H1 (cell line): ENCODE data around the gene ZFP36L2. TPM values are rescaled to one million over a fixed set of nuclear protein-coding genes. Genes with fewer than 3 reads are reported as not detected.

Source experiments
- CTCF ChIA-PET: fragments of 300-600 bp; sonication (Branson Sonifier 250); formaldehyde crosslinking; loops from one replicate; lab custom pipeline; 2021; ENCODE audit not compliant: partially characterized antibody; lab: Charles Lee
- POLR2A ChIA-PET: fragments of 300-600 bp; sonication (Branson Sonifier 250); formaldehyde crosslinking; loops from one replicate; lab custom pipeline; 2021; ENCODE audit warnings: inconsistent platforms; ENCODE audit not compliant: partially characterized antibody; lab: Charles Lee
- DNase-seq, 2 experiments: peaks; one replicate each; pipeline versions ENCODE4 v3.0.0 to v3.0.0-alpha.2; 2010 to 2022; ENCODE audit warnings: low spot score in 2 of 2, low read depth in 1 of 2, mixed read lengths in 1 of 2
- FAIRE-seq: peaks from 2 replicates; lab custom pipeline; 2011; peaks lifted over from hg19 to GRCh38; lab: Jason Lieb, UNC
- H2AFZ ChIP-seq: 2 replicates; pipeline ENCODE4 v1.8.1; 2012; ENCODE audit warnings: low read length, inconsistent platforms
- H2AK5ac ChIP-seq: 2 replicates; pipeline ENCODE4 v1.6.1; 2013; ENCODE audit warnings: low read depth, low read length
- H2BK120ac ChIP-seq: replicated peaks from 2 replicates; pipeline ENCODE3; 2013; ENCODE audit warnings: low read depth, low read length, inconsistent platforms
- H2BK12ac ChIP-seq: 2 replicates; pipeline ENCODE4 v1.6.1; 2013; ENCODE audit warnings: low read depth, low read length
- H2BK15ac ChIP-seq: 2 replicates; pipeline ENCODE4 v1.6.1; 2013; ENCODE audit warnings: low read length
- H2BK20ac ChIP-seq: 2 replicates; pipeline ENCODE4 v1.6.1; 2013; ENCODE audit warnings: low read length
- H2BK5ac ChIP-seq: 2 replicates; pipeline ENCODE4 v1.6.1; 2013; ENCODE audit warnings: low read depth, low read length
- H3K14ac ChIP-seq: 2 replicates; pipeline ENCODE4 v1.6.1; 2013; ENCODE audit warnings: inconsistent platforms; ENCODE audit not compliant: insufficient read length
- H3K18ac ChIP-seq: 2 replicates; pipeline ENCODE4 v1.6.1; 2013; ENCODE audit warnings: low read length; ENCODE audit errors: extremely low read depth
- H3K23ac ChIP-seq: 2 replicates; pipeline ENCODE4 v1.6.1; 2013; ENCODE audit warnings: inconsistent platforms; ENCODE audit not compliant: insufficient read length
- H3K23me2 ChIP-seq: 2 replicates; pipeline ENCODE4 v1.6.1; 2013; ENCODE audit warnings: low read depth, low read length
- H3K27ac ChIP-seq: 2 replicates; pipeline ENCODE4 v1.6.1; 2011; ENCODE audit warnings: low read depth, low read length, inconsistent platforms
- H3K27me3 ChIP-seq, 4 experiments: replicated peaks in 1 of 4; 1 replicate in 1 of 4; 2 replicates in 3 of 4; pipeline versions ENCODE4 v1.6.1 to v1.8.1; 2011 to 2013; ENCODE audit warnings: low read length in 3 of 4, mild to moderate bottlenecking in 3 of 4, inconsistent platforms in 2 of 4, mixed read lengths in 2 of 4, moderate library complexity in 1 of 4; ENCODE audit not compliant: control insufficient read depth in 3 of 4, insufficient read depth in 3 of 4; ENCODE audit errors: extremely low read depth in 1 of 4
- H3K36me3 ChIP-seq, 4 experiments: 2 replicates each; pipeline versions ENCODE4 v1.6.1 to v1.8.1; 2011 to 2013; ENCODE audit warnings: mild to moderate bottlenecking in 4 of 4, low read length in 3 of 4, moderate library complexity in 2 of 4, control low read depth in 1 of 4, inconsistent platforms in 1 of 4; ENCODE audit not compliant: insufficient read depth in 4 of 4, control insufficient read depth in 2 of 4
- H3K4ac ChIP-seq: replicated peaks from 2 replicates; pipeline ENCODE3; 2013; ENCODE audit warnings: low read length, low read depth, mixed read lengths, inconsistent platforms; ENCODE audit not compliant: insufficient read length
- H3K4me1 ChIP-seq, 4 experiments: replicated peaks in 1 of 4; 1 replicate in 1 of 4; 2 replicates in 3 of 4; pipeline versions ENCODE4 v1.6.1 to v1.8.1; 2011 to 2013; ENCODE audit warnings: low read length in 3 of 4, inconsistent platforms in 2 of 4, mixed read lengths in 1 of 4; ENCODE audit not compliant: insufficient read depth in 4 of 4, control insufficient read depth in 3 of 4
- H3K4me2 ChIP-seq, 2 experiments: 2 replicates each; pipeline versions ENCODE4 v1.6.1 to v1.8.1; 2011 to 2013; ENCODE audit warnings: low read depth in 2 of 2, low read length in 2 of 2, control low read depth in 1 of 2, inconsistent platforms in 1 of 2, mild to moderate bottlenecking in 1 of 2; ENCODE audit not compliant: insufficient read depth in 1 of 2
- H3K4me3 ChIP-seq, 4 experiments: fragments of 200-600, 300-600 bp in 1 of 4; sonication (generic), shearing (Covaris generic), sonication (Bioruptor Twin) in 1 of 4; 2 replicates each; pipeline versions ENCODE4 v1.5.1 to v1.8.1; 2011 to 2016; ENCODE audit warnings: low read length in 4 of 4, low read depth in 3 of 4, control low read depth in 2 of 4, inconsistent platforms in 2 of 4, mild to moderate bottlenecking in 2 of 4, mixed read lengths in 1 of 4, moderate library complexity in 1 of 4; ENCODE audit not compliant: insufficient read depth in 2 of 4; ENCODE audit errors: extremely low read depth in 1 of 4
- H3K56ac ChIP-seq: replicated peaks from 2 replicates; pipeline ENCODE3; 2013; ENCODE audit warnings: low read depth, mild to moderate bottlenecking, mixed read lengths, low read length, inconsistent platforms; ENCODE audit not compliant: insufficient read length
- H3K79me1 ChIP-seq: 2 replicates; pipeline ENCODE4 v1.6.1; 2013; ENCODE audit warnings: low read depth, low read length, control low read depth
- H3K79me2 ChIP-seq, 2 experiments: 2 replicates each; pipeline versions ENCODE4 v1.6.1 to v1.8.1; 2012 to 2013; ENCODE audit warnings: low read length in 2 of 2, mild to moderate bottlenecking in 2 of 2, inconsistent platforms in 1 of 2; ENCODE audit not compliant: insufficient read depth in 2 of 2, control insufficient read depth in 1 of 2
- H3K9ac ChIP-seq, 4 experiments: replicated peaks in 1 of 4; 1 replicate in 1 of 4; 2 replicates in 3 of 4; pipeline versions ENCODE4 v1.6.1 to v1.8.1; 2011 to 2013; ENCODE audit warnings: low read depth in 3 of 4, low read length in 3 of 4, control low read depth in 2 of 4, mild to moderate bottlenecking in 2 of 4, moderate library complexity in 2 of 4, inconsistent platforms in 1 of 4; ENCODE audit errors: extremely low read depth in 1 of 4
- H3K9me3 ChIP-seq, 2 experiments: 2 replicates each; pipeline versions ENCODE4 v1.6.1 to v1.8.1; 2012 to 2013; ENCODE audit warnings: mild to moderate bottlenecking in 2 of 2, moderate library complexity in 2 of 2, control low read depth in 1 of 2, inconsistent platforms in 1 of 2, low read depth in 1 of 2, low read length in 1 of 2, mixed read lengths in 1 of 2; ENCODE audit not compliant: insufficient read depth in 2 of 2
- H4K20me1 ChIP-seq, 2 experiments: replicated peaks in 1 of 2; 2 replicates each; pipeline versions ENCODE3 to v1.8.1; 2011 to 2013; ENCODE audit warnings: inconsistent platforms in 2 of 2, low read length in 2 of 2, mild to moderate bottlenecking in 1 of 2; ENCODE audit not compliant: insufficient read depth in 2 of 2, control insufficient read depth in 1 of 2
- H4K5ac ChIP-seq: 2 replicates; pipeline ENCODE4 v1.6.1; 2013; ENCODE audit warnings: low read length, low read depth, mixed read lengths, inconsistent platforms; ENCODE audit not compliant: insufficient read length
- H4K8ac ChIP-seq: 2 replicates; pipeline ENCODE4 v1.8.0; 2013; ENCODE audit warnings: mild to moderate bottlenecking, moderate library complexity, low read length, inconsistent platforms; ENCODE audit not compliant: insufficient read depth; ENCODE audit errors: extremely low read depth
- H4K91ac ChIP-seq: replicated peaks from 2 replicates; pipeline ENCODE3; 2013; ENCODE audit warnings: low read length, mixed read lengths, inconsistent platforms; ENCODE audit not compliant: insufficient read length
- BCL11A ChIP-seq, 2 experiments: IDR thresholded peaks; one replicate each; pipeline ENCODE4 v1.6.1; 2011; ENCODE audit warnings: low read depth in 2 of 2, low read length in 2 of 2, mild to moderate bottlenecking in 2 of 2
- CTBP2 ChIP-seq: IDR thresholded peaks from 2 replicates; pipeline ENCODE4 v1.7.0; 2011; ENCODE audit warnings: borderline replicate concordance, mild to moderate bottlenecking, moderate library complexity, mixed read lengths, low read length; ENCODE audit not compliant: insufficient read depth, insufficient read length
- EZH2 ChIP-seq: fragments of 200-600 bp; sonication (generic); IDR thresholded peaks from 2 replicates; pipeline ENCODE4 v1.7.1; 2012; ENCODE audit warnings: low read depth, mild to moderate bottlenecking, moderate library complexity, low read length, inconsistent platforms; ENCODE audit not compliant: severe bottlenecking
- KDM1A ChIP-seq: fragments of 200-600, 300-600 bp; sonication (generic); IDR thresholded peaks from 2 replicates; pipeline ENCODE4 v1.7.1; 2016; ENCODE audit warnings: mild to moderate bottlenecking, low read length, borderline replicate concordance
- RAD21 ChIP-seq, 2 experiments: IDR thresholded peaks in 1 of 2; conservative IDR thresholded peaks in 1 of 2; 2 replicates each; pipeline ENCODE4 v1.6.1; 2011; ENCODE audit warnings: low read depth in 2 of 2, low read length in 2 of 2, improper control_type of control experiment in 1 of 2, inconsistent platforms in 1 of 2, mild to moderate bottlenecking in 1 of 2, moderate library complexity in 1 of 2
- SP1 ChIP-seq: IDR thresholded peaks from 2 replicates; pipeline ENCODE4 v1.6.1; 2011; ENCODE audit warnings: low read depth, low read length
- SRF ChIP-seq: IDR thresholded peaks from 2 replicates; pipeline ENCODE4 v1.6.1; 2011; ENCODE audit warnings: mild to moderate bottlenecking, low read depth, low read length, moderate library complexity
- WGBS, 2 experiments: shearing (Covaris generic) in 1 of 2; methylation state at CpG; one replicate each; pipeline versions ENCODE4 v1.1.6 to v1.1.7; 2013 to 2015; ENCODE audit warnings: low lambda C conversion rate in 2 of 2, mixed read lengths in 2 of 2, inconsistent platforms in 1 of 2, low coverage in 1 of 2, missing lambda C conversion rate in 1 of 2; ENCODE audit not compliant: insufficient replicate concordance in 2 of 2, insufficient coverage in 1 of 2, insufficient read length in 1 of 2; ENCODE audit errors: extremely low coverage in 1 of 2, missing lambda C conversion rate in 1 of 2; 5-methylcytosine and 5-hydroxymethylcytosine counted together
- polyA plus RNA-seq, 7 experiments: library from polyadenylated mRNA; depleted of rRNA in 3 of 7; stranded (reverse) in 5 of 7; unstranded in 2 of 7; fragments of >200 nt in 5 of 7; fragments of 200-250 nt in 2 of 7; gene quantifications; 1 replicate in 5 of 7; 2 replicates in 1 of 7; 4 replicates in 1 of 7; pipeline versions ENCODE4 v1.2.1 to v1.2.3, GENCODE V29; 2011 to 2013; ENCODE audit warnings: missing spikeins in 2 of 7, mixed read lengths in 2 of 7
- total RNA-seq: library from RNA; stranded (reverse); fragmentation: NEBNext Ultra II Directional; extraction: Animal tissue kit (Norgen Biotek cat#: 25700); gene quantifications from 2 replicates; pipeline ENCODE4 v1.2.1, GENCODE V29; 2021
- TF ChIP-seq, protein P1 (sequence below), 3 experiments: IDR thresholded peaks; 1 replicate in 2 of 3; 2 replicates in 1 of 3; pipeline versions ENCODE4 v1.5.1 to v1.6.1; 2011; ENCODE audit warnings: low read length in 3 of 3, mild to moderate bottlenecking in 3 of 3, inconsistent platforms in 2 of 3, low read depth in 1 of 3, moderate library complexity in 1 of 3; ENCODE audit not compliant: insufficient read depth in 1 of 3; ENCODE audit errors: control extremely low read depth in 1 of 3
- TF ChIP-seq, protein P2 (sequence below): IDR thresholded peaks from 2 replicates; pipeline ENCODE4 v1.6.1; 2012; ENCODE audit warnings: inconsistent platforms
- TF ChIP-seq, protein P3 (sequence below): IDR thresholded peaks from 2 replicates; pipeline ENCODE4 v1.6.1; 2011; ENCODE audit warnings: low read depth, mild to moderate bottlenecking, low read length; ENCODE audit not compliant: insufficient read depth

Gene ZFP36L2
- total and polyA plus RNA-seq, 2 of the 8 experiments (the other 6 are each of a cell fraction or from before 2014, with no cell fraction given), result 13.4 to 102 TPM

DNA sequence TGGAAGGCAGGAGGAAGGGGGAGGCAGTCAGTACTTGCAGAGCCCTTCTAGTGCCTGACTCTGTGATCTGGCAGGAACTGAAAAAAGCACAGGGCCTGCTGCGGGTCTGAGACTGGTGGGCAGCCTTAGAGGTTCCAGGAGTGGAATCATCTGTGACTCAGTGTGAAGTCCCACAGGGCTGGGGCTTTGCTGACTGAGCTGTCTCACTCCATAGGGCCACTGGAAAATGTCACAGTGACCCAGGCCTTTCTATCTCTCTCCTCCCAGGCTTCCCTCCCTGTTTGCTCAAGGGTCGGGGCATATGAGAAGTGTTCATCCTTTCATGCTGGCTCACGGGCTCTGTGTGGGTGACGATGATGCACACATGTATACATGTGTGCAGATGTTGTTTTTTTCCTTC, 47.1 kb upstream of the ZFP36L2 start:
- Histone ChIP-seq H4K5ac (no peak overlapping the region), H2BK5ac (no peak overlapping the region), H3K14ac (no peak overlapping the region), H4K8ac (no peak overlapping the region), H3K23me2 (no peaks in the 10 kb centered on the region), H3K9ac (no peak overlapping the region), H4K20me1 (no peaks in the 10 kb centered on the region), H3K79me1 (no peaks in the 10 kb centered on the region), H4K91ac (no peak overlapping the region), H3K27me3 (no peaks in the 10 kb centered on the region), H3K4ac (no peak overlapping the region), H3K56ac (no peak overlapping the region), H3K36me3 (no peaks in the 10 kb centered on the region), H3K18ac (no peak overlapping the region), H2BK20ac (no peak overlapping the region), H2BK15ac (no peak overlapping the region), H2BK12ac (no peak overlapping the region), H3K4me3 (no peak overlapping the region), H2AK5ac (0 out of 2 replicates have a peak overlapping the region, but pooled peaks have one; percentile 65), H3K23ac (no peak overlapping the region), H3K4me2 (no peak overlapping the region), H3K79me2 (no peaks in the 10 kb centered on the region), H2BK120ac (no peak overlapping the region), H2AFZ (no peak overlapping the region), H3K9me3 (no peaks in the 10 kb centered on the region), H3K27ac (no peak overlapping the region), H3K4me1 (peaks cover 0 to 4% (median 2%) of the 10 kb centered on the region in 4 experiments; a peak in 4 of 7 replicates)
- POLR2A ChIA-PET, result no interaction called here
- no peak for FAIRE-seq
- no peak for DNase-seq
- 88% methylated on average over 4 of the region's 4 CpGs; no CpG with 5 or more reads in 1 of the 2 experiments for WGBS, 2 experiments
- CTCF ChIA-PET, result interaction anchor here (0.5 to 1.3 kb wide), 3 partner anchors 9 to 940 kb away, joined by 3 read pairs; no protein-coding TSS in a partner anchor
- no peak for TF ChIP-seq BCL11A (IDR thresholded peaks at IDR 0.05; ENCODE audit: low read depth in 2 of 2, low read length in 2 of 2)
- no peak for TF ChIP-seq RAD21 (IDR thresholded peaks at IDR 0.05 in 1 of 2, conservative IDR thresholded peaks at IDR 0.05 in 1 of 2; ENCODE audit: low read depth in 2 of 2, low read length in 2 of 2)
- TF ChIP-seq, protein P1, sequence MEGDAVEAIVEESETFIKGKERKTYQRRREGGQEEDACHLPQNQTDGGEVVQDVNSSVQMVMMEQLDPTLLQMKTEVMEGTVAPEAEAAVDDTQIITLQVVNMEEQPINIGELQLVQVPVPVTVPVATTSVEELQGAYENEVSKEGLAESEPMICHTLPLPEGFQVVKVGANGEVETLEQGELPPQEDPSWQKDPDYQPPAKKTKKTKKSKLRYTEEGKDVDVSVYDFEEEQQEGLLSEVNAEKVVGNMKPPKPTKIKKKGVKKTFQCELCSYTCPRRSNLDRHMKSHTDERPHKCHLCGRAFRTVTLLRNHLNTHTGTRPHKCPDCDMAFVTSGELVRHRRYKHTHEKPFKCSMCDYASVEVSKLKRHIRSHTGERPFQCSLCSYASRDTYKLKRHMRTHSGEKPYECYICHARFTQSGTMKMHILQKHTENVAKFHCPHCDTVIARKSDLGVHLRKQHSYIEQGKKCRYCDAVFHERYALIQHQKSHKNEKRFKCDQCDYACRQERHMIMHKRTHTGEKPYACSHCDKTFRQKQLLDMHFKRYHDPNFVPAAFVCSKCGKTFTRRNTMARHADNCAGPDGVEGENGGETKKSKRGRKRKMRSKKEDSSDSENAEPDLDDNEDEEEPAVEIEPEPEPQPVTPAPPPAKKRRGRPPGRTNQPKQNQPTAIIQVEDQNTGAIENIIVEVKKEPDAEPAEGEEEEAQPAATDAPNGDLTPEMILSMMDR (IDR thresholded peaks at IDR 0.05; ENCODE audit: control extremely low read depth in 1 of 3, insufficient read depth in 1 of 3, low read depth in 1 of 3, low read length in 3 of 3), result no peak
- TF ChIP-seq SP1, result no peak
- no peak for TF ChIP-seq SRF
- TF ChIP-seq, protein P2, sequence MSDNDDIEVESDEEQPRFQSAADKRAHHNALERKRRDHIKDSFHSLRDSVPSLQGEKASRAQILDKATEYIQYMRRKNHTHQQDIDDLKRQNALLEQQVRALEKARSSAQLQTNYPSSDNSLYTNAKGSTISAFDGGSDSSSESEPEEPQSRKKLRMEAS, result no peak
- TF ChIP-seq, protein P3, sequence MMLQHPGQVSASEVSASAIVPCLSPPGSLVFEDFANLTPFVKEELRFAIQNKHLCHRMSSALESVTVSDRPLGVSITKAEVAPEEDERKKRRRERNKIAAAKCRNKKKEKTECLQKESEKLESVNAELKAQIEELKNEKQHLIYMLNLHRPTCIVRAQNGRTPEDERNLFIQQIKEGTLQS, result no peak
- no peak for TF ChIP-seq EZH2
- TF ChIP-seq CTBP2, result no peak
- no peak for TF ChIP-seq KDM1A
